B cell (primary cell): ENCODE data around the gene PES1.
"Not testable (repeated sequence)": the region's sequence is repeated elsewhere in the genome, so short reads cannot be mapped to it uniquely, and the experiment has no call there.

Experiments
- CTCF ChIP-seq: fragments of 200-600 bp; IDR thresholded peaks from one replicate; pipeline ENCODE4 v1.8.0; 2022; ENCODE audit warnings: antibody characterized with exemption, mild to moderate bottlenecking
- EZH2 ChIP-seq: IDR thresholded peaks from 2 replicates; pipeline ENCODE4 v1.6.1; 2012; ENCODE audit warnings: borderline replicate concordance, low read depth, mild to moderate bottlenecking, moderate library complexity, low read length; ENCODE audit not compliant: insufficient read depth, poor library complexity, severe bottlenecking

- TF ChIP-seq CTCF, EZH2: not testable (repeated sequence)
Measured at GRCh38 chr22:30619909-30620308, 28.2 kb upstream of the PES1 start.
